ENCODE measurements around the gene PAQR7.

Gene PAQR7

GRCh38 chr1:25875154-25875855 is at the start of gene PAQR7:
Gene PAQR7, minus strand, starts transcription at chr1:25875708. Its CDS starts 11,869 bp downstream, at chr1:25863839.
- Mint-ChIP-seq H3K36me3 (ENCODE audit: low read depth) (no peaks in the 10 kb centered on the region), H3K9me3 (no peaks in the 10 kb centered on the region), H3K27ac (peak within 1 kb of the TSS; percentile 51), H3K27me3 (peaks cover 7% of the 10 kb centered on the region), H3K4me3 (peak within 1 kb of the TSS; percentile 85), H3K4me1 (ENCODE audit: low read depth) (peaks cover 23% of the 10 kb centered on the region)

- no peak overlapping the region for H3K4me3 Mint-ChIP-seq
- H3K36me3 Mint-ChIP-seq (ENCODE audit: low read depth) = no peaks in the 10 kb centered on the region
- H3K27ac Mint-ChIP-seq = no peak overlapping the region
- H3K27me3 Mint-ChIP-seq = peaks cover 18% of the 10 kb centered on the region
- peaks cover 23% of the 10 kb centered on the region for H3K4me1 Mint-ChIP-seq (ENCODE audit: low read depth)
- H3K9me3 Mint-ChIP-seq = no peaks in the 10 kb centered on the region
Observed at GRCh38 chr1:25924454-25924853, 48.9 kb upstream of the PAQR7 start.

GRCh38 chr1:25922971-25923552 is 47.6 kb upstream of the PAQR7 start:
- Mint-ChIP-seq H3K4me3 (peak overlapping the region; percentile 77), H3K4me1 (ENCODE audit: low read depth) (peaks cover 30% of the 10 kb centered on the region), H3K27ac (no peak overlapping the region), H3K27me3 (peaks cover 18% of the 10 kb centered on the region), H3K36me3 (ENCODE audit: low read depth) (no peaks in the 10 kb centered on the region), H3K9me3 (no peaks in the 10 kb centered on the region)

DNA sequence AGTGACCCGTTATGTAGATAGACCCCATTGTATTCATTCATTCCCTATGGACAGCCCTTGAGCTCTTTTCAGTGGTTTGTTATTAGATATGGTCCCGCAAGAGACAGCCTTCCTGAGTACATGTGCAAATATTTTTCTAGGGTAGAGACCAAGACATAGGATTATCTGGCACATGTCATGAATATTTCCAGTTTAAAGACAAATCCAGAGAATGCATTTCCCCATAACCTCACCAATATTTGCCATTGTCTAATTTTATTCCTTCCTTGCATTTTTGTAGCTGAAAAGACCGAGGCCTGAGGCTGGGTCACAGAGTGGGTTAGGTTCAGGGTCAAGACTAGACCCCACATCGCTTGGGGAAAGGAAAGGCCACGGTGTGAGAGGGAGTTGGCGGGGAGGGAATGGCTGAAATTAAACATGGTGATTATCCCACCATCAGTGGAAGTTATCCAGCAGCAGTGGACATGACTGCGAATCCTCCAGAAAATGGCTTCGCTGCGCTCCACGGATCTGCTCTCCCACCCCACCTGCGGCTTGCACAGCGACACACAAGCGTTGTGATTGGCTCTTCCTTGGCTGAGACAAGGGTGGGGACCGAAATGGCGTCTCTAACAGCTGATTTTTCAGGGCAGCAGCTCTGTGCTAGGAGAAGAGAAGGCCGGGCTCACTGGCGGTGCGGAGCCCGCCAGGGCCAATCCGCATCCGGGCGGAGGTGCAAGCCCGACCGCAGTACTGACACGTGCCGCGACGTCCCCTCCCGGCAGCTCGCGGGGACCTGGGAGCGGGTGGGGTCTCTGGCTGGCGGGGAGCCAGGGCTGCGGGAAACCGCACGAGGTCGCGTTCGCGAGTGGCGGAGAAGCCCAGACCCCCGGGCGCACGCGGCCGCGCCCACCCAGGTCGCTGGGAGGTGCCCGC is 46.8 kb upstream of the PAQR7 start:
- H3K27ac Mint-ChIP-seq = peak overlapping the region; percentile 70
- peak overlapping the region; percentile 77 for H3K4me3 Mint-ChIP-seq
- H3K27me3 Mint-ChIP-seq = peaks cover 18% of the 10 kb centered on the region
- H3K36me3 Mint-ChIP-seq (ENCODE audit: low read depth) = no peaks in the 10 kb centered on the region
- peaks cover 36% of the 10 kb centered on the region for H3K4me1 Mint-ChIP-seq (ENCODE audit: low read depth)
- H3K9me3 Mint-ChIP-seq = no peaks in the 10 kb centered on the region

- Mint-ChIP-seq H3K27me3 (peaks cover 9% of the 10 kb centered on the region), H3K4me3 (no peak overlapping the region), H3K36me3 (ENCODE audit: low read depth) (no peaks in the 10 kb centered on the region), H3K9me3 (no peaks in the 10 kb centered on the region), H3K4me1 (ENCODE audit: low read depth) (peaks cover 25% of the 10 kb centered on the region), H3K27ac (no peak overlapping the region)
Observed at GRCh38 chr1:25918615-25919014, 43.1 kb upstream of the PAQR7 start.

- Mint-ChIP-seq H3K27ac (no peak overlapping the region), H3K36me3 (ENCODE audit: low read depth) (no peaks in the 10 kb centered on the region), H3K27me3 (peaks cover 7% of the 10 kb centered on the region), H3K4me3 (no peak overlapping the region), H3K4me1 (ENCODE audit: low read depth) (peaks cover 21% of the 10 kb centered on the region), H3K9me3 (no peaks in the 10 kb centered on the region)
Observed at GRCh38 chr1:25917996-25918395, 42.5 kb upstream of the PAQR7 start.

- no peaks in the 10 kb centered on the region for H3K9me3 Mint-ChIP-seq
- no peak overlapping the region for H3K27ac Mint-ChIP-seq
- H3K27me3 Mint-ChIP-seq = no peaks in the 10 kb centered on the region
- H3K36me3 Mint-ChIP-seq (ENCODE audit: low read depth) = no peaks in the 10 kb centered on the region
- H3K4me3 Mint-ChIP-seq = no peak overlapping the region
- H3K4me1 Mint-ChIP-seq (ENCODE audit: low read depth) = peaks cover 12% of the 10 kb centered on the region
Observed at GRCh38 chr1:25916460-25916859, 41.0 kb upstream of the PAQR7 start.

DNA sequence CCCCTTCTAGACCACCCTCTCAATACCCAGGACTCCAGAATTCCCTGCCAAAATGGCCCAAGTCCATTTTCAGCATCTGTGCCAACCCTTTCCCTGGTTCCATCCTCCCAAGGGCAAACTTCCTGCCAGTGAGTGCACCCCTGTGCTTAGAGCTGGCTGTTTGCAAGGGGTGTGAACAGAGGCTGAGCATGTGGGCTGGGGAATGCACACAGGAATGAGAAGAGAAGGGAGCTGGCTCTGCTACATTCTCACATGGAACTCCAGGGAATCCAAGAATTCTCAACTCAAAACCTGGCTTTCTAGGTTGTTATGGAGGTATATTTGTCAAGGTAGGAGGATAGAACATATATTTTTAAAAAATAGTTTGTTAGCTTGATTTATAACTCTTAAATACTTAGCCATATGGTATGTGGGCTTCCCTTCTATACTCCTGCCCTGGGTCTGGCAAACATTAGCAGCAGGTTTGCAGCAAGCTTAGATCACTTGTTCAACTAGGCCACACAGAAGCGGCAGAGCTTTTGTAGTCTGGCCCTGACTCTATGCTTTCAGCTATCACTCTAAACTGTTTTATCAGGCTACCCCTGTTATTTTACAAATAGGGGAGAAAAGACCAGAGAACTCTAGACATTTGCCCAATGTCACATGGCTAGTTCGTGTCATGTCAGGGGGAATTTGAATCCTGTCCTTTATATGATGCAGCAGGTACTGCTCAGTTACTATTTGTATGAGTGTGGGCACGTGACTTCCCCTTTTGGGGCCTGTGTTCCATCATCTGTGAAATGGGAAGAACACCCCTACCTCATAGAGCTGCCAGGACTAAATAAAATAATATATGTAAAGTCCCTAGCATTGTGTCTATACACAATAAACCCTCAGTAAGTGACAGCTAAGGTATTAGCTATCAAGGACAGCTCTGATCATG is 38.8 kb upstream of the PAQR7 start:
- Mint-ChIP-seq H3K27me3 (no peaks in the 10 kb centered on the region), H3K27ac (no peak overlapping the region), H3K36me3 (ENCODE audit: low read depth) (no peaks in the 10 kb centered on the region), H3K4me3 (no peak overlapping the region), H3K9me3 (no peaks in the 10 kb centered on the region), H3K4me1 (ENCODE audit: low read depth) (peaks cover 12% of the 10 kb centered on the region)

GRCh38 chr1:25913206-25913605 is 37.7 kb upstream of the PAQR7 start:
- Mint-ChIP-seq H3K27me3 (no peaks in the 10 kb centered on the region), H3K4me3 (no peak overlapping the region), H3K36me3 (ENCODE audit: low read depth) (no peaks in the 10 kb centered on the region), H3K4me1 (ENCODE audit: low read depth) (peaks cover 7% of the 10 kb centered on the region), H3K27ac (no peak overlapping the region), H3K9me3 (no peaks in the 10 kb centered on the region)

GRCh38 chr1:25912076-25912831 is 36.7 kb upstream of the PAQR7 start:
- no peaks in the 10 kb centered on the region for H3K36me3 Mint-ChIP-seq (ENCODE audit: low read depth)
- no peaks in the 10 kb centered on the region for H3K4me1 Mint-ChIP-seq (ENCODE audit: low read depth)
- H3K9me3 Mint-ChIP-seq = no peaks in the 10 kb centered on the region

GRCh38 chr1:25911162-25911561 is 35.7 kb upstream of the PAQR7 start:
- Mint-ChIP-seq H3K9me3 (no peaks in the 10 kb centered on the region), H3K36me3 (ENCODE audit: low read depth) (no peaks in the 10 kb centered on the region), H3K4me1 (ENCODE audit: low read depth) (peaks cover 6% of the 10 kb centered on the region), H3K27ac (no peak overlapping the region), H3K4me3 (no peak overlapping the region), H3K27me3 (no peaks in the 10 kb centered on the region)

More at GRCh38 chr1:25912076-25912831, 36.7 kb upstream of the PAQR7 start:
- Mint-ChIP-seq H3K27ac (no peak overlapping the region), H3K27me3 (no peaks in the 10 kb centered on the region), H3K4me3 (no peak overlapping the region)

GRCh38 chr1:25909040-25909439 is 33.5 kb upstream of the PAQR7 start:
- Mint-ChIP-seq H3K36me3 (ENCODE audit: low read depth) (peaks cover 11% of the 10 kb centered on the region), H3K27me3 (no peaks in the 10 kb centered on the region), H3K27ac (no peak overlapping the region), H3K9me3 (no peaks in the 10 kb centered on the region), H3K4me3 (no peak overlapping the region), H3K4me1 (ENCODE audit: low read depth) (peaks cover 18% of the 10 kb centered on the region)

- Mint-ChIP-seq H3K27ac (no peak overlapping the region), H3K27me3 (no peaks in the 10 kb centered on the region), H3K4me3 (no peak overlapping the region), H3K4me1 (ENCODE audit: low read depth) (peaks cover 18% of the 10 kb centered on the region), H3K36me3 (ENCODE audit: low read depth) (peaks cover 17% of the 10 kb centered on the region), H3K9me3 (no peaks in the 10 kb centered on the region)
Observed at GRCh38 chr1:25908161-25908560, 32.7 kb upstream of the PAQR7 start.

- Mint-ChIP-seq H3K36me3 (ENCODE audit: low read depth) (peaks cover 23% of the 10 kb centered on the region), H3K9me3 (no peaks in the 10 kb centered on the region), H3K27me3 (no peaks in the 10 kb centered on the region), H3K27ac (no peak overlapping the region), H3K4me1 (ENCODE audit: low read depth) (peaks cover 21% of the 10 kb centered on the region), H3K4me3 (no peak overlapping the region)
Observed at GRCh38 chr1:25907601-25908000, 32.1 kb upstream of the PAQR7 start.
